PC-9 (cell line): Measurements from ENCODE around the gene NPM3. TPM values are rescaled to one million over a fixed set of nuclear protein-coding genes. Genes with fewer than 3 reads are reported as not detected.

Experiments
- BruUV-seq: library from RNA; stranded (reverse); fragments of 400-500 nt; replicated peaks from 2 replicates; lab custom pipeline; 2021; lab: Mats Ljungman, UMichigan
- CTCF ChIA-PET: fragments of 300-600 bp; sonication (Branson Sonifier 250); formaldehyde crosslinking; loops from one replicate; lab custom pipeline; 2022; ENCODE audit warnings: antibody characterized with exemption; lab: Charles Lee
- POLR2A ChIA-PET: fragments of 300-600 bp; sonication (Branson Sonifier 250); formaldehyde crosslinking; loops from one replicate; lab custom pipeline; 2022; ENCODE audit warnings: antibody characterized with exemption; ENCODE audit not compliant: unreplicated experiment; lab: Charles Lee
- DNase-seq, 2 experiments: peaks; one replicate each; pipeline versions ENCODE4 v3.0.0 to v3.0.0-alpha.2; 2015 to 2022; ENCODE audit warnings: mixed read lengths in 1 of 2
- H2AFZ ChIP-seq: fragments of 200-600 bp; sonication (generic); 2 replicates; pipeline ENCODE4 v1.8.1; 2017; ENCODE audit warnings: antibody characterized with exemption
- H3F3A ChIP-seq: fragments of 200-600 bp; sonication (generic); 2 replicates; pipeline ENCODE4 v1.8.1; 2017; ENCODE audit warnings: antibody characterized with exemption, mild to moderate bottlenecking, low read depth; ENCODE audit not compliant: insufficient read depth
- H3K27ac ChIP-seq: fragments of 200-600 bp; sonication (generic); 2 replicates; pipeline ENCODE4 v1.6.1; 2016; ENCODE audit warnings: mixed run types
- H3K27me3 ChIP-seq: fragments of 200-600 bp; sonication (generic); 2 replicates; pipeline ENCODE4 v1.6.1; 2016; ENCODE audit warnings: low read depth, mixed run types; ENCODE audit not compliant: insufficient read depth
- H3K36me3 ChIP-seq: fragments of 200-600 bp; sonication (generic); 2 replicates; pipeline ENCODE4 v1.6.1; 2016; ENCODE audit warnings: low read depth, mixed run types
- H3K4me1 ChIP-seq: fragments of 200-600 bp; sonication (generic); replicated peaks from 2 replicates; pipeline ENCODE4 v1.6.1; 2016; ENCODE audit warnings: mixed run types; ENCODE audit not compliant: insufficient read depth
- H3K4me2 ChIP-seq: fragments of 200-600 bp; sonication (generic); 2 replicates; pipeline ENCODE4 v1.6.1; 2017; ENCODE audit warnings: mixed run types
- H3K4me3 ChIP-seq: fragments of 200-600 bp; sonication (generic); 2 replicates; pipeline ENCODE4 v1.6.1; 2016; ENCODE audit warnings: mixed run types
- H3K79me2 ChIP-seq: fragments of 200-600 bp; sonication (generic); 2 replicates; pipeline ENCODE4 v1.6.1; 2017; ENCODE audit warnings: low read depth, mixed run types
- H3K9me2 ChIP-seq: fragments of 200-600 bp; sonication (generic); 2 replicates; pipeline ENCODE4 v1.8.1; 2017; ENCODE audit warnings: mild to moderate bottlenecking; ENCODE audit not compliant: insufficient read depth
- H3K9me3 ChIP-seq: fragments of 200-600 bp; sonication (generic); 2 replicates; pipeline ENCODE4 v1.8.1; 2016; ENCODE audit warnings: low read depth; ENCODE audit not compliant: insufficient read depth
- H4K20me1 ChIP-seq: fragments of 200-600 bp; sonication (generic); 2 replicates; pipeline ENCODE4 v1.8.1; 2017; ENCODE audit not compliant: insufficient read depth
- CTCF ChIP-seq: fragments of 200-600 bp; sonication (generic); conservative IDR thresholded peaks from 2 replicates; pipeline ENCODE4 v1.6.1; 2017; ENCODE audit warnings: mixed run types, antibody characterized with exemption, mild to moderate bottlenecking, moderate library complexity
- EZH2 ChIP-seq: fragments of 200-600 bp; sonication (generic); IDR thresholded peaks from 2 replicates; pipeline ENCODE4 v1.8.0; 2017; ENCODE audit warnings: antibody characterized with exemption, low read depth
- intact Hi-C: fragments of 100-400 bp; cut with micrococcal nuclease; formaldehyde crosslinking; loops from one replicate; pipeline ENCODE4 v1.10.0; 2022; ENCODE audit not compliant: unreplicated experiment
- total RNA-seq: library from RNA; stranded (reverse); gene quantifications from 2 replicates; pipeline ENCODE4 v1.2.3, GENCODE V29; 2021

Gene NPM3
- total RNA-seq, 1 experiment from 2014 or later: 36.1 TPM

- intact Hi-C loops: loop anchor here (10.0 kb wide), 1 partner anchor 83 kb away; the partner anchor contains the start of gene FBXW4
- Histone ChIP-seq H3K9me3 (no peaks in the 10 kb centered on the region), H2AFZ (no peak overlapping the region), H3K9me2 (no peaks in the 10 kb centered on the region), H3K4me2 (no peak overlapping the region), H3K4me3 (no peak overlapping the region), H3F3A (no peaks in the 10 kb centered on the region), H3K79me2 (peaks cover 6% of the 10 kb centered on the region; the same call in 1 of the 2 replicates), H3K27me3 (no peaks in the 10 kb centered on the region), H3K4me1 (peaks cover 11% of the 10 kb centered on the region; the same call in 1 of the 2 replicates), H3K36me3 (no peaks in the 10 kb centered on the region), H4K20me1 (peaks cover 3% of the 10 kb centered on the region; the same call in 1 of the 2 replicates), H3K27ac (no peak overlapping the region)
- DNase-seq: no peak
- TF ChIP-seq CTCF: no peak
- TF ChIP-seq EZH2: no peak
- POLR2A ChIA-PET: no interaction called here
- BruUV-seq: no TSS peak
- CTCF ChIA-PET: no interaction called here
Measured at GRCh38 chr10:101777619-101778145, 5.6 kb downstream of the NPM3 start.

GRCh38 chr10:101776161-101776817 is 7.0 kb downstream of the NPM3 start:
- H3K4me2 ChIP-seq: no peak overlapping the region
- POLR2A ChIA-PET: no interaction called here
- intact Hi-C loops: loop anchor here (10.0 kb wide), 1 partner anchor 81 kb away; the partner anchor contains the start of gene FBXW4
- H3K27ac ChIP-seq: no peak overlapping the region
- no peak overlapping the region for H3K4me3 ChIP-seq
- TF ChIP-seq EZH2 (no peak), CTCF (no peak)
- BruUV-seq: no TSS peak
- H3K9me2 ChIP-seq: no peaks in the 10 kb centered on the region
- no peaks in the 10 kb centered on the region for H3F3A ChIP-seq
- H3K27me3 ChIP-seq: no peaks in the 10 kb centered on the region
- peaks cover 1% of the 10 kb centered on the region; the same call in 1 of the 2 replicates for H3K4me1 ChIP-seq
- no peak overlapping the region for H2AFZ ChIP-seq
- no peaks in the 10 kb centered on the region for H3K9me3 ChIP-seq
- peaks cover 3% of the 10 kb centered on the region; the same call in 1 of the 2 replicates for H4K20me1 ChIP-seq
- DNase-seq: no peak
- CTCF ChIA-PET: no interaction called here
- no peaks in the 10 kb centered on the region for H3K36me3 ChIP-seq
- H3K79me2 ChIP-seq: no peaks in the 10 kb centered on the region

GRCh38 chr10:101775273-101776160 is 7.7 kb downstream of the NPM3 start, which contains the start of gene FGF8:
Gene FGF8 (minus strand): TSS chr10:101776114. CDS start chr10:101775900, 214 bp downstream.
- no peak within 1 kb of the TSS for H3K4me3 ChIP-seq
- no peak within 1 kb of the TSS for H2AFZ ChIP-seq
- H3F3A ChIP-seq: no peaks in the 10 kb centered on the region
- H3K9me2 ChIP-seq: no peaks in the 10 kb centered on the region
- no peaks in the 10 kb centered on the region for H3K36me3 ChIP-seq
- H3K4me2 ChIP-seq: no peak within 1 kb of the TSS
- intact Hi-C loops: loop anchor here (2.0 to 10.0 kb wide), 2 partner anchors 81 to 563 kb away; partner anchors contain the start of gene FBXW4
- H3K4me1 ChIP-seq: no peaks in the 10 kb centered on the region
- H3K9me3 ChIP-seq: no peaks in the 10 kb centered on the region
- no peak for DNase-seq
- H4K20me1 ChIP-seq: no peaks in the 10 kb centered on the region
- H3K27me3 ChIP-seq: no peaks in the 10 kb centered on the region
- H3K79me2 ChIP-seq: no peaks in the 10 kb centered on the region
- no peak for TF ChIP-seq CTCF
- no peak for TF ChIP-seq EZH2
- no peak within 1 kb of the TSS for H3K27ac ChIP-seq
- ChIA-PET POLR2A (no interaction called here), CTCF (no interaction called here)
- no TSS peak for BruUV-seq
